OCI-LY1 (cell line): ENCODE measurements around the gene TRIM46.

Experiments
- EZH2 ChIP-seq: fragments of 200-600 bp; sonication (generic), shearing (Covaris generic); IDR thresholded peaks from 2 replicates; pipeline ENCODE4 v1.8.0; 2017; ENCODE audit warnings: borderline replicate concordance, mixed run types, mild to moderate bottlenecking, antibody characterized with exemption, low read length, moderate library complexity, mixed read lengths
- TF ChIP-seq, protein P1 (sequence below): fragments of 200-600 bp; sonication (generic), shearing (Covaris generic); IDR thresholded peaks from 2 replicates; pipeline ENCODE4 v1.5.1; 2017; ENCODE audit warnings: mild to moderate bottlenecking, antibody characterized with exemption, low read length, moderate library complexity, mixed read lengths

DNA sequence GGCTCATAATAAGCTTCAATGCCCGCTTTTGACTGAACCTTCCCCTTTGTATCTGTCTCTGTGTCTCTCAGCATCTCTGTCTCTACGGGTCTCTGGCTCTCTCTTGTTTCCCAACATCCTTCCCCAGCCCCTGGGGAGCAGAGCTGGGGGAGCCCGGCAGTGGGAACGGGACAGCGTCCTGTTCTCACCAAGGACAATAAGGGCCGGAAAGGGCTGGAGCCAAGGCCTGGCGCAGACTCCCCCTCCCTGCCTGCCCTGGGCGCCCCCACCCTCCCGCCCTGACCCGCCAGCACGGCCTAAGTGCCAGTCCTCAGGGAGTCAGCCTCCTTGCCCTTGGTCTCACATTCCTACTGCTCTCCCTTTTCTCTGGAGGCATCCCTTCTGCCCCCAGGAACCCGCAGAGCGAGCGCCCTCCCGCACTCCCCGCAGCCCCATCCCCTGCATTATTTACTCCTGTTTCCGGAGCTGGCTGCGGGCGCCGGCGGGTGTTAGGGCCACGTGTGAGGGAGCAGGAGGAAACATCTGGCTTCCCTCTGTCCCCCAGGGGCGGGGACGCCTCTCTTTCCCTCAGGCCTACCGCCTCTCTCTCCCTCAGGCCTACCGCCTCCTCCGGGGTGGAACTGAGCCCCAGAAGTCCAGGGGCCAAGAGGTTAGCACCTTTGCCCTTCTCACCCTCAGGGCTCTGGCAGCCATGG lies 7.0 kb upstream of the TRIM46 start:
- no peak for TF ChIP-seq EZH2
- TF ChIP-seq, protein P1, sequence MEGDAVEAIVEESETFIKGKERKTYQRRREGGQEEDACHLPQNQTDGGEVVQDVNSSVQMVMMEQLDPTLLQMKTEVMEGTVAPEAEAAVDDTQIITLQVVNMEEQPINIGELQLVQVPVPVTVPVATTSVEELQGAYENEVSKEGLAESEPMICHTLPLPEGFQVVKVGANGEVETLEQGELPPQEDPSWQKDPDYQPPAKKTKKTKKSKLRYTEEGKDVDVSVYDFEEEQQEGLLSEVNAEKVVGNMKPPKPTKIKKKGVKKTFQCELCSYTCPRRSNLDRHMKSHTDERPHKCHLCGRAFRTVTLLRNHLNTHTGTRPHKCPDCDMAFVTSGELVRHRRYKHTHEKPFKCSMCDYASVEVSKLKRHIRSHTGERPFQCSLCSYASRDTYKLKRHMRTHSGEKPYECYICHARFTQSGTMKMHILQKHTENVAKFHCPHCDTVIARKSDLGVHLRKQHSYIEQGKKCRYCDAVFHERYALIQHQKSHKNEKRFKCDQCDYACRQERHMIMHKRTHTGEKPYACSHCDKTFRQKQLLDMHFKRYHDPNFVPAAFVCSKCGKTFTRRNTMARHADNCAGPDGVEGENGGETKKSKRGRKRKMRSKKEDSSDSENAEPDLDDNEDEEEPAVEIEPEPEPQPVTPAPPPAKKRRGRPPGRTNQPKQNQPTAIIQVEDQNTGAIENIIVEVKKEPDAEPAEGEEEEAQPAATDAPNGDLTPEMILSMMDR: no peak
